Spleen (tissue), 7 donors: ENCODE results near the gene BSN.

ENCODE experiments used
- POLR2AphosphoS5 ChIP-seq, 3 donors: sonication (generic); formaldehyde crosslinking; IDR thresholded peaks; one replicate each; pipeline ENCODE4 v1.5.1; 2017; ENCODE audit warnings: antibody characterized with exemption in 3 of 3
- TF ChIP-seq, protein P1 (sequence below), 11 experiments: fragments of 200-600 bp in 7 of 11; fragments of 450-650 bp in 4 of 11; sonication (generic) in 4 of 11; IDR thresholded peaks in 8 of 11; conservative IDR thresholded peaks in 3 of 11; 1 replicate in 7 of 11; 2 replicates in 4 of 11; pipeline versions ENCODE4 v1.4.0 to v1.8.0; 2016 to 2021; ENCODE audit warnings: antibody characterized with exemption in 11 of 11, inconsistent platforms in 4 of 11, mild to moderate bottlenecking in 1 of 11
- donor health status: DM: no; HTN: no; CAD: no; lungs with moderate emphysema.
- donor health status: DM: no; HTN: no; CAD: no.
- donor health status: DM: no; HTN: no; CAD: no.

- TF ChIP-seq, protein P1, sequence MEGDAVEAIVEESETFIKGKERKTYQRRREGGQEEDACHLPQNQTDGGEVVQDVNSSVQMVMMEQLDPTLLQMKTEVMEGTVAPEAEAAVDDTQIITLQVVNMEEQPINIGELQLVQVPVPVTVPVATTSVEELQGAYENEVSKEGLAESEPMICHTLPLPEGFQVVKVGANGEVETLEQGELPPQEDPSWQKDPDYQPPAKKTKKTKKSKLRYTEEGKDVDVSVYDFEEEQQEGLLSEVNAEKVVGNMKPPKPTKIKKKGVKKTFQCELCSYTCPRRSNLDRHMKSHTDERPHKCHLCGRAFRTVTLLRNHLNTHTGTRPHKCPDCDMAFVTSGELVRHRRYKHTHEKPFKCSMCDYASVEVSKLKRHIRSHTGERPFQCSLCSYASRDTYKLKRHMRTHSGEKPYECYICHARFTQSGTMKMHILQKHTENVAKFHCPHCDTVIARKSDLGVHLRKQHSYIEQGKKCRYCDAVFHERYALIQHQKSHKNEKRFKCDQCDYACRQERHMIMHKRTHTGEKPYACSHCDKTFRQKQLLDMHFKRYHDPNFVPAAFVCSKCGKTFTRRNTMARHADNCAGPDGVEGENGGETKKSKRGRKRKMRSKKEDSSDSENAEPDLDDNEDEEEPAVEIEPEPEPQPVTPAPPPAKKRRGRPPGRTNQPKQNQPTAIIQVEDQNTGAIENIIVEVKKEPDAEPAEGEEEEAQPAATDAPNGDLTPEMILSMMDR (IDR thresholded peaks at IDR 0.05 in 8 of 11, conservative IDR thresholded peaks at IDR 0.05 in 3 of 11) = no peak
- TF ChIP-seq POLR2AphosphoS5 (IDR thresholded peaks at IDR 0.05) = no peak
These were observed 103.1 kb downstream of the BSN start for GRCh38 chr3:49657208-49657915.
